ENCODE results near the gene PTGDS.

Gene PTGDS

DNA sequence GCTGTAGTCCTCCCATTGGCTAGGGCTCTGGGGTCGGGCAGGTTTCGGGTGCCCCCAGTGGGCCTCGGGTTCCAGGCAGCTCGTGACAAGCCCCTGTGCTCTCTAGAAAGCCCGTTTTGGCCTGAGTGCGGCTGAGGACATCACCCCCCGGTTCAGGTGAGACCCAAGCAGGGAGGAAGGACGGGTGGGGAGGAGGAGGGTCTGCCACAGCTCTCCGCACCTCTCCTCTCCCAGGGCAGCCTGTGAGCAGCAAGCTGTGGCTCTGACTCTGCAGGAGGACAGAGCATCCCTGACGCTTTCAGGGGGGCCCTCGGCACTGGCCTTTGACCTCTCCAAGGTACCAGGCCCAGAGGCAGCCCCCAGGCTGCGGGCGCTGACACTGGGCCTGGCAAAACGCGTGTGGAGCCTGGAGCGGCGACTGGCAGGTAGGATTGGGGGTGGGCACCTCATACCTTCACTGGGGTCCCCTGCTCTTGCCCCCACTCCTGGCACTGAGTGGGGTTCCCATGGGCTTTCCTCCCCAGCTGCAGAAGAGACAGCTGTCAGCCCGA is 15.6 kb downstream of the PTGDS start:
- no peak for DNase-seq

DNA sequence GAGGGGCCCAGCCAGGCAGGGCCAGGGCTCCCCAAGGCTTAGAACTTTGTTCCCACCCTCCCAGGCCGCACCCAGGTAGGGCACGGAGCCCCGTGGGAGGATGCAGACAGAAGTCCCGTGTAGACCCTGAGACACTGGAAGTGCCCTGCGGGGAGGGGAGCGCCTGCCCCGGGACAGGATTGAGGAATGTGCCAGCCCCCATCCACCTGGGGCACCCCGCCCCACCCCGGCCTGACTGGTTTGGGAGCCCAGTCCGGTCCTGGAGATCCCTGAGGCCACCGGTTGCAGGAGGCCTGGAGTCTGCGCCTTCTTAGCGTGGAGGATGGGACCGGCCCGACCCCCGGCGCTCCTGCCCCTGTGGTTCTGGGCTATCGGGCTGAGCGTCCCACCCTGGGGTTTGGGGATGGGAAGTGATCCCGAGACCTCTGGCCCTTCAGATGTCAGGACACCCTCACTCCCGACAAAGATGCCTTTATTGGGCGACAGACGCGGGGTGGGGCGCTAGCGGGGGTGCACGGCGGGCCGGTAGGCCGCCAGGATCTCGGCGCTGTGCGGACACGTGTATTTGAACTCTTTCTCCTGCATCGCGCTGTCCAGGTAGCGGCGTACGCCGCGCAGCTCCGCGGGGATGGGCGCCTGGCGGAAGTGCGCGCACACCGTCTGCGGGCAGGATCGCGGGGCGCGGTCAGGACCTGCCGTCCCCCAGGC is 17.0 kb downstream of the PTGDS start:
- no peak for DNase-seq

DNA sequence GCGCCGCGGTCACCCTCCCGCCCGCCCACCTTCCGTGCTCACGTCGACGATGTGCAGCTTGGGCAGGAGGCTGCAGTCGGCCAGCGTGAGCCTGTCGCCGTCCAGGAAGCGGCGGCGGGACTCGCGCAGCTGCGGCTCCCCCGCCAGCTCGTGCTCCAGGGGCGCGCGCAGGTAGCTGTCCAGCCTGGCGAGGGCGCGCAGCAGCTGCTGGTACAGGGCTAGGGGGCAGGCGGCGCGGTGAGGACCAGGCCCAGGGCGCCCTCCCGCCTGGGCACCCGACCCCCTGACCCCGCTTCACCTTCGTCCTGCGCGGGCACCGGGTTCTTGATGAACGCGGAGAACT is 17.6 kb downstream of the PTGDS start:
- DNase-seq: no peak

DNA sequence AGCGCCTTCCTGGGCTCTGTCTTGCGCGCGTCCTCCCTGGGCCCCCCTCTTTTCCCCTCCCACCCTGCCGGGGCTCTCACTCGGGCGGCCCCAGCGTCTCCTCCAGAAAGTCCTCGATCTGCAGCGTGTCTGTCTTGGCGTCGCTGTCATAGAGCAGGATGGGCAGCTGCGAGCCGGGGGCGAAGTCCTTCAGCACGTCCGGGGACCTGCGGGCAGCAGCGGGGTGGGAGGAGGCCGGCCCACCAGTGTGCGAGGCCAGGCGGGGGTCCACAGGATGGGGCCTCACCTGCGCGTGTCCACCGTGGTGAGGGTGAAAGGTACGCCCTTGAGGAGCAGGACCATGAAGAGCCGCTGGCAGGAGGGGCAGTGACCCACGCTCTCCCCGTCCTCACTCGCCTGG is 18.1 kb downstream of the PTGDS start:
- no peak for DNase-seq

DNA sequence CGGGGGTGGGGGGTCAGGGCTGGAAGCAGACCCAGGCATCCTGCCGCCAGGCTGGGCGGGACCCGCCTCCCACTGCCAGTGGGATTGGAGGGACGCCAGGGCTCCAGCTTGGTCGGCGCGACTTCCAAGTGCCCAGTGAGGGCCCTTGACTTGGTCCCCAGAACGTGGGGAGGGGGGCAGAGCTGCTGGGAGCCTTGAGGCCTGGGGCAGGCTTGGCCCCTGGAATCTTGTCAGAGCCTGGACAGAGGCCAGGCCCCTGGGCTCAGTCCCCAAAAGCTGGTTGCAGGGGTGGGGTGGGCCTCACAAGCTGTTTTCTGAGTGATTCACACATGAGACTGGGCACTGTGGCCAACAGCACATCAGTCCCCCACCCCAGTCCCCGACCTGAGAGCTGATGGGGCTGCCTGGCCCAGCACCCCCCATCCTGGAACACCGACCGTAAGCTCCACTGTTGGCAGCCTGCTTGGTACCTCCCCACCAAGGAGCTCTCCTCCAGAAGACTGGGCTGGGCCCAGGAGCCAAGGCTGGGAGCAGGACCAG is 18.5 kb downstream of the PTGDS start:
- DNase-seq: no peak

DNA sequence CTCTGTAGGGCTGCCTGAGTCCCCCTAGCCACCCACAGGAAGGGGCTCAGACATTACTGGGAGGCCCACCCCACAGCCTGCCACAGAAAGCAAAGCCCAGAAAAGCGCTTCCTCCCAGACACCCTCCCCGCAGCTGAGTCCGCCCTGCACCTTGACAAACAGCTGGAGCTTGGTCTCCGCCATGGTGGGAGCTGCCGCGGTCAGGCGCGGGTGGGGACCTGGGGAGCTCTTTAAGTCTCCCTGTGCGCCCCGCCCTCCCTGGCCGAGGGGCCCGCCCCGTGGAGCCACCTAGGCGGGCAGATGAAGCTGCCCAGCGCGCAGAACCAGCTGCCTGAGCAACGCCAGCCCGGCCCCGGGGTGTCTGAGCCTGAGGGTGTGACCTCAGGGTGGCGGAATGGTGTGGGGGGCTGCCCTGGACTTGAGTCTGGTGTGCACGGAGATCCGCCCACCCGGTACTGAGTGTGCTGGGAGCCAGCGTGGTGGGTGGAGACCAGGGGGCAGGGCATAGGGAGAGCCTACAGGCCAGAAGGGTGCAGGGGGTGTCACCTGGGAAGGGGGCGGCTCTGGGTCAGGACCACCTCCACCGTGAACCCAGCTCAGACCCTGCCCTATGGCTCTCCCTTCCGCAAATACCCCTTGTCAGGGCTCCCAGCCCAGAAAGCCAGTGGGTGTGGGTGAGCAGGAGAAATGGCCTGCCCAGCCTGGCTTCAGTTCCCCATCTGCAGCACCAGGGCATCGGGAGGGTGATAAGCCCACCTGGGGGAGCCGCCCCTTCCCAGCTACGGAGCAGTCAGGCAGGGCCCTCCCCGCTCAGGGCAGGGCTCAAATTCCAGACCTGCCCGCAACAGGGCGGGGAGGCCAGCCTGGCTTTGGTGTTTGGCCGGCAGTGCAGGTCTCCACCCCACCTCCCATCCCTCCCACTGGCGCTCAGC is 19.3 kb downstream of the PTGDS start, which contains the start of gene CLIC3:
CLIC3 (minus strand) TSS at position 208 of the 932 bp plus-strand sequence; CDS start at position 183, 25 bp downstream.
- DNase-seq: peak; percentile 52 to 62

DNA sequence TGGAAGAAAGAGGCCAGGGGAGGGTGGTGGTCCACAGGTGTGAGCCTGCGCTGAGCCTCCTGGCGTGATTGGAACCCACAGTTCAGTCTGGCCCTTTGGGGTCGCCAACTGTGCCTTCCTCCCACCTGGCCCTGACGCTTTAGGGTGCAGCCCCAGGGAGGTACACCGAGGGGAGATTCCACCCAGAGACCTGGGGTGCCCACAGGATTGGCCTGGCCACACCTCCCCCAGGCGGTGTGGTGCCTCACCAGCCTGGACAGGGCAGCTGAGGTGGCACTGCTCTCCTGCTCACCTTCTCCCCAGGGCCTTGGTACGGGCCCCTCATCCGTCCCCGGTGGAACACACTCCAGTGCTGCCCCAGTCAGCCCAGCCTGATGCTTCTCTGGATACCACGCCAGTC is 20.1 kb downstream of the PTGDS start:
- no peak for DNase-seq

DNA sequence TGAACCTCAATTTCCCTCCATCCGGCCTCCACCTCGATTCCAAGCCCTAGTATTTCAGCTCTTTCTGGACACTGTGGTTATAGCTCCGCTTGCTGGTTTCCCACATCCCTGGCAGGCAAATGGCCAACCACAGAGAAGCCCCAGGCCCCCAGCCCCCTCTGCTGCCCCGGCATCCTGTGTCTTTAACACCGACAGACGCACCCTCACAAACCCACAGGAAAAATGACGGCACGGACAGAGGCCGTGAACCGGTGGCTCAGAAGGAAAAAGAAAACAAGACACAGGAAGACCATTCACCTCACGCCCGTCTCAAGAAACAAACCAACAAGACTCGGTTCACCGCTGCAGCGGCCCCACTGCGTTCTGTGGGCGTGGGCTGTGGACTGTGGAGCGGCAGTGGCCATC is 20.5 kb downstream of the PTGDS start:
- DNase-seq: peak; percentile 47 to 55

DNA sequence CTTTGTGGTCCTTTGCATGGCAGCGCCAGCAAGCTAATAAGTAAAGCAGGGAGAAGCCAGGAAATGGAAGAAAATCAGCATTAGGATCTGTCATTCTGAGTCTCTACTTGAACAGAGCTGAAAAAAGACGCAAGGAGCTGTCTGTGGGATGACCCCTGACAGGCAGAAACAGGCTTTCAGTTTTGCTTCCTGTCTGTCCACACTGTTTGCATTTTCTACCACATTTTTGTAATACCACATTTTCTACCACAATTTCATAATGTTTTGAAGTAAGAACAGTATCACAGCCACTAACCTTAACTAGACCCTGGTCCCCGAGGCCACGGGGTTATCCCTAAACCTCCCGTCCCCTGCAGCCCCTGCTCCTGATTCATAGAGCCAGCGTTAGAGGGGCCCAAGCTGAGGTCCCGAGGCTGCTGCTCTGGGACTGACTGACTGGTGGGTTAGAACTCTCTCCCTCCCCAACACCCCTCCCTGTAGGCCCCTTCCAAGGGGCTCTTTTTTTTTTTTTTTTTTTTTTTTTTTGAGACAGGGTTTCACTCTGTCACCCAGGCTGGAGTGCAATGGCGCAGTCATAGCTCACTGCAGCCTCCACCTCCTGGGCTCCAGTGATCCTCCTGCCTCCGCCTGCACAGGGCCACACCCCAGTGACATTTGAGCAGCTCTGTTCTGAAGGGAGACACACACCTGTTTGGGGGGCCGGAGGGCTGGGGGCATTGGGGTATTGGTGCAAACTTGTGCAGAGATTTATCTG is 23.1 kb downstream of the PTGDS start:
- peak in 1 of 2 donors; percentile 55 for DNase-seq

DNA sequence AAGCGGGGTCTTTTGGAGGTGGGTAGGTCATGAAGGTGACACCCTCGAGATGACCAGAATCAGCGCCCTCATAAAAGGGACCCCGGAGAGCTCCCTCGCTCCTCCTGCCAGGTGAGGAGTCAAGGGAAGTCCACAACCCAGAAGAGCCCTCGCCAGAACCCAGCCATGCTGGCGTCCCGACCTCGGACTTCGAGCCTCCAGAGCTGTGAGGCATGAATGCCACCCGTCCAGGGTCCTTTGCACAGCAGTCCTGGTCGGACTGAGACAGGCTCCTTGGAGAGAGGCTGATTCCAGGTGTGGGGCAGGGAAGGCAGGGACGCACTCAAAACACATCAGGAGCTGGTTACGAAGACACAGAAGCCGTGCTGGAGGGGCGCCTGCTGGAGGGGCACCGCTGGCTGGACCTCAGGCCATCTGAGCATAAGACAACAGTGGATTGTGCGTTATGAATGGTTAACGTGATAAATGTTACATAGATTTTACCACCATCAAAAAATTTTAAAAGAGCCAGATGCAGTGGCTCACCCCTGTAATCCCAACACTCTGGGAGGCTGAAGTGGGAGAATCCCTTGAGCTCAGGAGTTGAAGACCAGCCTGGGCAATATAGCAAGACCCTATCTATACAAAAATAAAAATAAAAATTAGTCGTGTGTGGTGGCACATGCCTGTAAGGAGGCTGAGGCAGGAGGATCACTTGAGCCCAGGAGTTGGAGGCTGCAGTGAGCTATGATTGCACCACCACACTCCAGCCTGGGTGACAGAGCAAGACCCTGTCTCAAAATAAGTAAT is 24.7 kb downstream of the PTGDS start:
- DNase-seq: no peak

DNA sequence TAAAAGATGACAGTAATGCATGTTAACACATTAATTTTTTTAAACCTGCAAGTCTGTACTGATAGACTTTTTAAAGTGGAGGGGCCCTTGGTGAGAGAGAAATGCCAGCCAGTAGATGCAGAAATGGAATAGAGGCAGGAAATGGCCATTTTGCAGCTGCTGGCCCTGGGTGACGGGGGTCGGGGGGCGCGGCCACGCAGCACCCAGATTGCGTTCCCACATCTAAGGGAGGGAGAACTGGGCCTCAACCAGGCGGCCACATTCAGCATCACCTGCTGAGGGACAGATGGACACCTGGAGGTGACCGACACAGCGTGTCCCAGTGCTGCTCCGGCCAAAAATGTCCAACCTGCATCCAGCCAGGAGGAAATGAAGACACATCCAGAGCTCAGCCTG is 25.3 kb downstream of the PTGDS start:
- no peak for DNase-seq

DNA sequence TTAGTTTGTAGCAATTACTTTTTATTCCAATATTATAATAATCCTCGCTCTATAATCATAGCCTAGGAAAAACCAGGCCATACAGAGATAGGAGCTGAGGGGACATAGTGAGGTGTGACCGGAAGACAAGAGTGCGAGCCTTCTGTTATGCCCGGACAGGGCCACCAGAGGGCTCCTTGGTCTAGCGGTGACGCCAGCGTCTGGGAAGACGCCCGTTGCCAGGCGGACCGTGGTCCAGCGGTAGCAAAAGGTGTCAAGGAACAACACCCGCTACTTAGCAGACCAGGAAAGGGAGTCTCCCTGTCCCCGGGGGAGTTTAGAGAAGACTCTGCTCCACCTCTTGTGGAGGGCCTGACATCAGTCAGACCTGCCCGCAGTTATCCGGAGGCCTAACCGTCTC is 27.0 kb downstream of the PTGDS start:
- DNase-seq: peak; percentile 28 to 31

DNA sequence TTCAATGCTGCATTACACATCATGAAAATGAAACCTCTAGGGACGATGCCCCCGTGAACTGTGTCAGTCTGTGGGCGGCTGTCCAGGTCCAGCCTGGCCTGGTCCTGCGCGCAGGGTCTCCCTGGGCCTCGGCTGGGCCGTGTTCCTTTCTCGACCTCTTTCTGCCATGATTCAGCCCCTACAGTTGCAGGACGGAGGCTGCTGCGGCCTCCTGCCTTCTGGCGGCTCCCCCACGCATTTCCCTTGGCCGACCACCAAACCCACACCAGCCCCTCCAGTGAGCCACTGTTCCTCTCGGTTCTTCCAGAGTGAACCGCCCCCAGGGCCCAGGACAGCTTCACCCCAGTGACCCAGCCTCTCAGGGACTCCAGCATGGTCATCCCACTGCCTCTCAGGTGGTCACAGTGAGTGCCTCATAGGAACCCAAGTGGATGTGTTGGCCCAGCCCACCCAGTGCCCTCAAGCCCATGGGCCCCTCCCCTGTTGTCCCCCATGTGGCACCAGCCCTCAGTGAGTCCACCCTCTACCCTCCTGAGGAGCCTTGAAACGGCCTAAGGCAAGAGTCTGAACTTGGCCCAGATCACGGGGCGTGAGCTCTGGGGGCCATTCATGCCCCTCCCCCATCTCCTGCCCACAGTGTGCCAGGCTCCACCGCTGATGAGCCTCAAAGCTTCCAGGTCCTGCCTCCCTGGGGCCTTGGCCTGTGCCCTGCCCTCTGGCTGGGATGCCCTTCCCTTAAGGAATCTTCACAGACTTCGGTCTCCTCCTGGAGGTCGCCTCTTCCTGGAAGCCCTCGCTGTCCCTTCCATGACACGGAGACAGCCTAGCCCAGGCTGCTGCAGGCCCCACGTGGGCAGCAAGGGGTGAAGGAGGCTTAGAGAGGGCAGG is 29.1 kb downstream of the PTGDS start:
- no peak for DNase-seq

DNA sequence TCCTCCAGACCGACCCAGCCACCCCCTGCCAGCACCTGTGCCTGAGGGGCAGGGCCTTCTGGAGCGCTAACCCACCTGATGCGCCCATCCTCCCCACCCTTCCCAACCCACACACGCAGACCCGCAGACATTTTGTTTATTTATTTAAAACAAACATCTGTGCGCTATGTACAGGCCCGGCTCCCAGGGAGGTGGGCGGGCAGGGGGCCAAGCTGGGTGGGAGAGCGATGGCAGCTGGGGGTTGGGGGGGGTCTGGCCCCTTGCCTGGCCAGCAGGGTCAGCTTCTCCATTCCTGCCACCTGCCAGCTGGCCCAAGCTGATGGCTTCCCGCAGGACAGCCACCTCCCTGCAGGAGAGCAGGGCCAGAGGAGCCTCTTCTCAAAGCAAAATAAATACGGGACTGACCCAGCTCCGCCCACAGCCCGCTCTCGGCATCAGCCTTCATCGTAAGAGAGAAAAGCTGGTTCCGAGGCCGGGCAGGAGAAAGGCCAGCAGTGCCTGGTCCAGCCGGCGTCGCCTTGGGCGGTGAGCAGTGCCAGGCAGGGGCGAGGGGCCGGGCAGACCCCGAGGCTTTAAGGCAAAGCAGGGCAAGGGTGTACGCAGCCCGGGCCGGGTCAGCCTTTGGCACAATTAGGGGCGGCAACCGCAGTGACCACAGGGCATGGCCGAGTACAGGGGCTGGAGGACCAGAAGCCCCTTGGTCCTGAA is 30.0 kb downstream of the PTGDS start:
- no peak for DNase-seq

DNA sequence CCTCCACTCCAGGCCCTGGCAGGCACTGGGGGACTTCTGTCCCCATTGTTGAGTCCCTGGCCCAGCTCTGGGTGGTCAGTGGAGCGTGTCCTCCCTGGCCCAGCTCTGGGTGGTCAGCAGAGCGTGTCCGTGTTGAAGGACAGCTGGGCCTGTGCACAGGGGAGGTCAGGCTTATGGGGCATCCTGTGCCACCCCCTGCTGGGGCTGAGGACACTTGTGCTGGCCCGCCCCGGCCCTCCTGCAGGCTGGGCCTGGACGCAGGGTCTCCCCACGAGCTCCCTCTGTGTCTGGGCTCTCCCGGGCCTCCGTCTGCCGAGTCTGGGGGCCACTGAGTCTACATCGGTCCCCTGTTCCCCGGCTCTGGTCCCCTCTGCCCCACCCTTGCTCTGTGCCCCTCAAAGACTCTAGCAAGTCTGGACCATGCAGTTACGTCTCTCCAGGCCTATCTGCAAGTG is 30.5 kb downstream of the PTGDS start:
- DNase-seq: no peak

DNA sequence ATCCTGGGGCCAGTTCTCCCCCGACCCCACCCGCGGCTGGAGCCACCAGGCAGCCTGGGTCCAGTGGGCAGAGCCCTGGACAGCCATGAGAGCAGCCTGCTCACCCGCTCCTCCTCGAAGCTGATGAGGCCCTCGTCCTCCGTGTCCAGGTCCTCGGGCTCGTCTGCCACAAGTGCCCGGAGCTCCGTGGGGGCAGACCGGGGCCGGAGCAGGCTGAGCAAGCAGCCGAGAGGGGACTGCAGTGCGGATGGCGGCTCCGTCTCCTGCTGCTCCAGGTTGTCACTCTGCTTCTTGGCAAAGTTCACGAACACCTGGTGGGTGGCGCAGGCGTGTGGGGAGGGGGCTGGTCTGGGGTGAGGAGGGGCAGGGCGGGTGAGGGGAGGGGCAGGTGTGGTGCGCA is 31.0 kb downstream of the PTGDS start:
- no peak for DNase-seq

DNA sequence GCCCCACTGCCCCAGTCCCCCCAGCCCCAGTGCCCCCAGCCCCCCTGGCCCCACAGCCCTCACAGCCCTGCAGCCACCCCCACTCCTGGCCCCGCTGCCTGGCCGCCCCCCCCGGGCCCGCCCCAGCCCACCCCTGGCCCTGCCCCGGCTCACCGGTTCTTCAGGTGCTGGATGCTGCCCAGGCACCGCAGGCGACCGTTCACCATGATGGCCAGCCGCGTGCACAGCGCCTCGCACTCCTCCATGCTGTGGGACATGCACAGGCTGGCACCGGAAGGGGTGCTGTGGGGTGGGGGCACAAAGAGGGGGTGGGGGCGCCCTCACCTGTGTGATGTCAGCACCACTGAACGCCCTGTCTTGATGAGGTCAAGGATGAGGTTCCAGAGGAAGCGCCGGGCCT is 31.9 kb downstream of the PTGDS start:
- no peak for DNase-seq

DNA sequence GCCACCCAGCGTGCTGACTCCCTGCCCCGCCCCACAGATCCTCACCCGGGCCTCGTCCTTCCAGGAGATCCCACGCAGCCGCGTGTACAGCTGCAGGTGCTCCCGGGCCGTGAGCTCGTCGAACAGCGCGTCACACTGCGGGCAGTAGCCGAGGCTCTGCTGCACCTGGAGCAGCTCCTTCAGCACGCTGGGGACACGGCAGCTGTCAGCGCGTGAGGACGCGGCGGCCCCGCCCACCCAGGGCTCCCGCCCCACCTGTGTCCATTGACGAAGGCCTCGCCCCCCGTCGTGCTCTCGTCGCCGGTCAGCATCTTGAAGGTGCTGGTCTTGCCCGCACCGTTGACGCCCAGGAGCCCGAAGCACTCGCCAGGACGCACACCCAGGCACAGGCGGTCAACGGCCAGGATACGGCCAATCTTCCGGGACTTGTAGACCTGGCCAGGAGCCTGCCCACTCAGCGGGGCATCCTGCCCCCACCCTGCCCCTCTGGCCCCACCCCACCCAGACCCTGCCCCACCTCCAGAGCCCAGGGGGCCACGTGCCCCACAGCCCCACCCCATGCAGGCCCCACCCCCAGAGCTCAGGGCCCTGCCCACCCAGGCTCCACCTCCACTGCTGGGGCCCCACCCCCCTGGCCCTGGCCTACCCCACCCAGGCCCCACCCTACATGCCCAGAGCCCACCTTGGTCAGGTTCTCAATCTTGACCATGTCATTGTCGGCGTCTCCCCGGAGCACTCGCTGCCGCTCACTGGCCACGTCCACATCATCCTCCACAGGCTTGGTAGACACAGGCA is 32.8 kb downstream of the PTGDS start:
- no peak for DNase-seq

DNA sequence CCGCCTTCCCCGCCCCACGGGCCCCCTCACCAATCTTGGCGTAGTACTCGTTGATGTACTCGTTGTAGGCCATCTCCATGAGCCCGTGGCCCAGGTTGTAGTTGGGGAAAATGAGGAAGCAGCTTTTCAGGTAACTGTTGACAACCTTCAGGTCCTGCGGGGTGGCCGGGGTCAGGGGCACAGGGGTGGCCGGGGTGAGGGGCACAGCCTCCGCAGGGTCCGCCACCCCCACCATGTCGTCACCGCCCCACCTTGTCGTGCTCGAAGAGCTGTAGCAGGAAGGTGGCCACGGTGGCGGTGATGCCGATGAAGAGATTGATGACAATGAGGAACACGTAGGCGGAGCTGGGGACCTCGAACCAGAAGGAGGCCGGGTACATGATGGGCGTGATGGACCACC is 33.9 kb downstream of the PTGDS start:
- DNase-seq: no peak

Measured in CD4-positive, alpha-beta T cell treated with Interleukin-4 for 1 hour (primary cell).